Kidney glomerular epithelial cell (primary cell): Measurements from ENCODE around the gene NUP93.

Source experiments
- DNase-seq: peaks from one replicate; lab custom pipeline; 2025; lab: John Stamatoyannopoulos, UW

The NUP93 gene

DNA sequence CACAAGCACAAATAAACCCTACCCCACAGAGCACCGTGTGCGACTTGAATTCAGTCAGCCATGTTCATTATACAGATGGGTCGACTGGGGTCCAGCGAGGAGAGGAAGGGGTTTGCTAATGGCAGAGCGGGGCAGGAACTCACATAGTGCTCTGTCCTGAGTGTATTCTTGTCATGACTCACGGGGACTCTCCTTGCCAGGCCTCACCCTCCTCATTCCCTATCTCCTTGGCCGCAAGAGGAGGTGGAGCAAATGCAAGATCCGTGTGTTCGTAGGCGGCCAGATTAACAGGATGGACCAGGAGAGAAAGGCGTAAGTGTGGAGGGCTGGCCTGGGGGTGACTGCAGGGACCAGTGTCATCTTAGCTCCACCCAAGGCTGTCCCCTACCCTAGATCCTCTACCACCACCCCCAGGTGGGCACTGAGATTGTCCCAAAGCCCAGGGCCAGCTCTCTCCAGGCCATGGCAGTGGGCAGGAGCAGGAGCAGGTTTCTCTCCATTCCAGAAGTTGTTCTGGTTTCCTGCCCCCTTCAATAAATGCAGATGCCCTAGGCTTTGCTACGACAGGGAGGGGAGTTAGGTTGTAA lies 164.5 kb downstream of the NUP93 start:
- no peak for DNase-seq

DNA sequence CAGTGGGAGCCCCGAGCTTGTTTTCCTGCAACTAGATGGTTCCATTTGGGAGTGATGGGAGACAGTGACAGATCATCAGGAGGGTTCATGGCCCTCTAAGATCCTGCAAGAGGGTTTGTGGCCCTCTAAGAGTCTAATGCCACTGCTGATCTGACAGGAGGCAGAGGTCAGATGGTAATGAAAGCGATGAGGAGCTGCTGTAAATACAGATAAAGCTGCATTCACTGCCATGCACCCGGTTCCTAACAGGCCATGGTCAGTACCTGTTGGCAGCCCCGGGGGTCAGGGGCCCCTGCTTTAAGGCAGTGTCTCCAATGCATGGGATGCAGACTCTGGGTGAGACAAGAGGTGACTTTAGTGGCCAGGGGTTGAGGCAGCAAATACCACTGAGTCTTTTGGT lies 165.9 kb downstream of the NUP93 start:
- DNase-seq, result no peak

DNA sequence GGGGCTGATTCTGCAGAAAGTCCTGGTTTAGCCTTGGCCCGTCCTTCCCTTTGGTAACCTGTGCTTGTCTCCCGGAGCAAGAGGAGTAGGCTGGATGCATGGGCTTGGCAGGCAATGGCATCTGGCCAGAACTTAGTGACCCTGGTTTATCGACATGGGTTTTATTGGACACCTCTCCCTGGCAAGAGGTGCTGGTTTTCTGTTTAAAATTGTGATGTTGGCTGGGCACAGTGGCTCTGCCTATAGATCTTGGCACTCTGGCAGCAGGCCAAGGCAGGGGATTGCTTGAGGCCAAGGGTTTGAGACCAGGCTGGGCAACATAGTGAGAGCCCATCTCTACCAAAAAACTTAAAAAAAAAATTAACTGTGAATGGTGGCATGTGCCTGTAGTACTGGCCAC lies 166.3 kb downstream of the NUP93 start:
- DNase-seq, result no peak

DNA sequence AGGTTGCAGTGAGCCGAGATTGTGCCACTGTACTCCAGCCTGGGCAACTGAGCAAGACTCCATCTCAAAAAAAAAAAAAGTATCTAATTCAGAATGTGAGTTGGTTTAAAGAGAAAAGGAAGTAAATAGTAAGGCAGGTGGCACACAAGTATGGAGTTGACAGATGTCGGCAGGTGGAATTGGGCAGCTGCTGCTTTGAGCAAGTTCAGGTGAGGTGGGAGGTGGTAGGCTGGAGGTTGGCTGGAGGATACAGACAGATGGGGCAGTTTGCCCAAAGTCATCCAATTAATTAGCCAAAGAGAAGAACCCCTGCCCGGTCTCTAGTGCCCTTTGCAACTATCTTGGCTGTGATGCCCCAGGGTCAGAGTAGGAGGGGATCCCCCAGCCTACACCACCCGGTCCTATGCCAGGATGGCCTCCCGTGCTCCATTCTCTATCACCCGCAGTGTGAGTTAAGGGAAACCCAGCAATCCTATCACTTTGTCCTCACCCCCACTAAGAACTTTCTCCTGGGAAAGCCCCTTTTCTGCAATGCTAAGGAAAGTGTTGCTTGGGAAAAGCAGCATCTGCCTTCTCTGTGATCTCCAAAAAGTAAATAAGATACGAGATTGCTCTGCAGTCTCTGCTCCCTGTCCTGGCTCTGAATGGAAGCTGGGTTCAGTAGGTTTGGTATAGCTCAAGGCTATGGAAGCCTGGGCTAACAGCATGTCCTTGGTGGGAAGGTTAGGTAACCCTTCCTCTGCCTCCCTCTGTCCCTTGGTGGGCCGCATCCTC lies 167.3 kb downstream of the NUP93 start:
- no peak for DNase-seq

DNA sequence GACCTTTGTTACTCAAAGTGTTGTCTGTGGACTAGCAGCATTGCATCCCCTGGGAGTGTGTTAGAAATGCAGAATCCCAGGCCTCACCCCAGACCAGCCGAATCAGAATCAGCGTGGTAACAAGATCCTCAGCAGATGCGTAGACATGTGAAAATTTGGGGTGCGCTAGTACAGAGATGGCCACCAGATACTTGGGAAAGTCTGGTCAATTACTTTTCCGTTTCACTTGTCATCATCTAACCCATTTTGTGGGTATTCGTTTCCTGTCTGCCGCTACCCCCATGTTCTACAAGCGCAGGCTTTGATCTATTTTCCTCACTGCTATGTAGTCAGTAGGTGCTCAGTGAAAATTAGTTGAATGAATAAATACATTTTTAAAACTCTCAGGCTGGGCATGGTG lies 168.9 kb downstream of the NUP93 start:
- DNase-seq, result no peak
